ENCODE results near the gene HOXD9.
A peak's percentile ranks its signal among the peaks of the same experiment; 100 is the strongest.

HOXD9 gene

DNA sequence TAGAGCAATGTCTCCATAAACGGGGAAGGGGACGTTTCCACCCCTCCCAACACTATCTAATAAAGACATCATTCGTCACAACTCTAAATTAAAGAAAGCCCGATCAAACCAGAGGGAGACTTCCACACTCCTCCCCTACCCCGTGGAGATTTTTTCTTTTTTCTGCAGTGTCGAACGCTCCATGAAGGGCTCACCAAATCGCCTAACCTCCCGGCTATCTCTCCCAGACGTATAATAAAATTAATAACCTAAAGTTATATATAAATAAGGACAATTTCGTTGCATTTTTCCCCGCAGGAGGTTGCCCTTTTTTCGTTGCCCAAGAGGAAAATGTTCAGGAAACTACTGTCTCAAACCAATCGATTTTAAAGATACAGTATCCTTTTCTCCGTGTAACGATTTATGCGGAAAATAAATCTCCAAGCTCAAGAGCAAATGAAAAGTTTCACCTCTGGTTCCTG lies 41.1 kb upstream of the HOXD9 start:
- H3K4me3 ChIP-seq (ENCODE audit: low read depth, low read length): no peak overlapping the region
- TF ChIP-seq, protein P1, sequence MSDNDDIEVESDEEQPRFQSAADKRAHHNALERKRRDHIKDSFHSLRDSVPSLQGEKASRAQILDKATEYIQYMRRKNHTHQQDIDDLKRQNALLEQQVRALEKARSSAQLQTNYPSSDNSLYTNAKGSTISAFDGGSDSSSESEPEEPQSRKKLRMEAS (IDR thresholded peaks at IDR 0.05; ENCODE audit: low read depth, low read length): no peak
- TF ChIP-seq POLR2A (IDR thresholded peaks at IDR 0.05; ENCODE audit: extremely low read depth, insufficient read length): no peak
- TF ChIP-seq, protein P2, sequence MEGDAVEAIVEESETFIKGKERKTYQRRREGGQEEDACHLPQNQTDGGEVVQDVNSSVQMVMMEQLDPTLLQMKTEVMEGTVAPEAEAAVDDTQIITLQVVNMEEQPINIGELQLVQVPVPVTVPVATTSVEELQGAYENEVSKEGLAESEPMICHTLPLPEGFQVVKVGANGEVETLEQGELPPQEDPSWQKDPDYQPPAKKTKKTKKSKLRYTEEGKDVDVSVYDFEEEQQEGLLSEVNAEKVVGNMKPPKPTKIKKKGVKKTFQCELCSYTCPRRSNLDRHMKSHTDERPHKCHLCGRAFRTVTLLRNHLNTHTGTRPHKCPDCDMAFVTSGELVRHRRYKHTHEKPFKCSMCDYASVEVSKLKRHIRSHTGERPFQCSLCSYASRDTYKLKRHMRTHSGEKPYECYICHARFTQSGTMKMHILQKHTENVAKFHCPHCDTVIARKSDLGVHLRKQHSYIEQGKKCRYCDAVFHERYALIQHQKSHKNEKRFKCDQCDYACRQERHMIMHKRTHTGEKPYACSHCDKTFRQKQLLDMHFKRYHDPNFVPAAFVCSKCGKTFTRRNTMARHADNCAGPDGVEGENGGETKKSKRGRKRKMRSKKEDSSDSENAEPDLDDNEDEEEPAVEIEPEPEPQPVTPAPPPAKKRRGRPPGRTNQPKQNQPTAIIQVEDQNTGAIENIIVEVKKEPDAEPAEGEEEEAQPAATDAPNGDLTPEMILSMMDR (IDR thresholded peaks at IDR 0.05; ENCODE audit: low read depth, low read length): no peak
- TF ChIP-seq MYC (IDR thresholded peaks at IDR 0.05; ENCODE audit: low read depth, low read length): no peak
- DNase-seq (ENCODE audit: low read depth): no peak

DNA sequence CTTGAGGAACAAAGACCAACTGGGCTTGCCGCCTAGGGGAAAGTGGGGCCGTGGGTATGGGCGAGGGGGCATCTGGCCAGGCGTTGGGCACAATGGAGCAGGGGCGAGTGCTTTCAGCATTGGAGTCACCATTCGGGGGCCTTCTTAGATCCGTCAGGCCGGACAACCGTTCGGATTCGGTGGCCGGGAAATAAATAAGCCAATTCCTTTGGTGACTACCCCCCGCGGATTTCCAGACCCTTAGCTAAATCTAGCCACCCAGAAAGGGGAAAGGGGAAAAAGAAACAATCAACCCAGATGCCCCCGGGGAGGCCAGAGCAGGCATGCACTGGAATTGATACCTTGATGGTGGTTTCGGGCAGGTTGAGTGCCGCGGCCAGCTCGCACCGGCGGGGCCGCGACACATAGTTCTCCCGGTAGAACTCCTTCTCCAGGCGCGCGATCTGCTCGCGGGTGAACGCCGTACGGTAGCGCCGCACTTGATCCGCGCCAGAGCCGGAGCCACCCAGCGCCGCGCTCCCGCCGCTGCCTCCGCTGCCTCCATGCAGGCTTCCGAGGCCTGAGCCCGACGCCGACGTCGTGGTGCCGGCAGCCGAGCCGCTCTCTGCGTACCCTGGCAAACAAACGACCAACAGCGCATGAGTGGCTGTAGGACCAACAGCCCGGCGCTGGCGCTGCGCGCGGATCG lies 40.5 kb upstream of the HOXD9 start:
- H3K4me3 ChIP-seq (ENCODE audit: low read depth, low read length): no peak overlapping the region
- no peak for DNase-seq (ENCODE audit: low read depth)
- TF ChIP-seq MYC (IDR thresholded peaks at IDR 0.05; ENCODE audit: low read depth, low read length): no peak
- no peak for TF ChIP-seq POLR2A (IDR thresholded peaks at IDR 0.05; ENCODE audit: extremely low read depth, insufficient read length)
- TF ChIP-seq, protein P1 (IDR thresholded peaks at IDR 0.05; ENCODE audit: low read depth, low read length): no peak
- TF ChIP-seq, protein P2 (IDR thresholded peaks at IDR 0.05; ENCODE audit: low read depth, low read length): no peak

GRCh38 chr2:176082525-176082823 lies 40.0 kb upstream of the HOXD9 start:
- no peak for DNase-seq (ENCODE audit: low read depth)
- H3K4me3 ChIP-seq (ENCODE audit: low read depth, low read length): no peak overlapping the region
- TF ChIP-seq, protein P1 (IDR thresholded peaks at IDR 0.05; ENCODE audit: low read depth, low read length): no peak
- TF ChIP-seq MYC (IDR thresholded peaks at IDR 0.05; ENCODE audit: low read depth, low read length) (no peak), POLR2A (IDR thresholded peaks at IDR 0.05; ENCODE audit: extremely low read depth, insufficient read length) (no peak)
- TF ChIP-seq, protein P2 (IDR thresholded peaks at IDR 0.05; ENCODE audit: low read depth, low read length): no peak

GRCh38 chr2:176082824-176083751 lies 39.4 kb upstream of the HOXD9 start:
- H3K4me3 ChIP-seq (ENCODE audit: low read depth, low read length): no peak overlapping the region
- TF ChIP-seq, protein P2 (IDR thresholded peaks at IDR 0.05; ENCODE audit: low read depth, low read length): no peak
- no peak for TF ChIP-seq POLR2A (IDR thresholded peaks at IDR 0.05; ENCODE audit: extremely low read depth, insufficient read length)
- TF ChIP-seq, protein P1 (IDR thresholded peaks at IDR 0.05; ENCODE audit: low read depth, low read length): no peak
- TF ChIP-seq MYC (IDR thresholded peaks at IDR 0.05; ENCODE audit: low read depth, low read length): no peak
- DNase-seq (ENCODE audit: low read depth): no peak

DNA sequence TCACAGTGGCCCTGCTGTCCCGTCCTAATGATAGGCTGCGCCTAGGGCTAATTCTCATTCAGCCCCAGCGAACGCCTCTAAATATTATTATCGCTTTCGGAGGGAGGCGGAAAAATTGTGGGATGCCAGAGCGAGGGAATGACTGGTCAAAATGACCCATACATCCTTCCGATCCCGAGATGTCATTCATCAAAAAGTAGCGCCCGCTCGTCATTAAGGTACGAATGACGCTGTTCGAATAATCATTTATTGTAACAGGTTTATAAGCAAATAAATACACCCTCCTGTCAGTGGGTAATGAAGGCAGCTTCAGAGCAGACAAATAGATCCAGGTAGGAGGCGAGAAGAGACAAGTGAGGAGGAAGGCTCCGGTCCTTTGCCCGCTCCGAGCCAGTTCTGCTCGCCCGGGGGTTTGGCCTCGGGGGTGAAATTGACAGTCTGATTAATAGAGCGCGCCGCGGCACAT lies 38.7 kb upstream of the HOXD9 start, which contains the start of gene EVX2:
Gene EVX2, minus strand, starts transcription at position 167 of the 466 bp plus-strand sequence. CDS start 186 bp downstream, outside the sequence.
- H3K4me3 ChIP-seq (ENCODE audit: low read depth, low read length): peak within 1 kb of the TSS; percentile 42
- no peak for DNase-seq (ENCODE audit: low read depth)
- TF ChIP-seq POLR2A (IDR thresholded peaks at IDR 0.05; ENCODE audit: extremely low read depth, insufficient read length): no peak
- TF ChIP-seq, protein P2 (IDR thresholded peaks at IDR 0.05; ENCODE audit: low read depth, low read length): no peak
- TF ChIP-seq, protein P1 (IDR thresholded peaks at IDR 0.05; ENCODE audit: low read depth, low read length): no peak
- no peak for TF ChIP-seq MYC (IDR thresholded peaks at IDR 0.05; ENCODE audit: low read depth, low read length)
